Right hindlimb (tissue), 1 donor: ENCODE measurements around the gene PLA2G2F.
"Not testable (repeated sequence)": the region's sequence is repeated elsewhere in the genome, so short reads cannot be mapped to it uniquely, and the experiment has no call there.

Experiments used
- DNase-seq: peaks from one replicate; pipeline ENCODE4 v3.0.0-alpha.2; 2018

The PLA2G2F gene

DNA sequence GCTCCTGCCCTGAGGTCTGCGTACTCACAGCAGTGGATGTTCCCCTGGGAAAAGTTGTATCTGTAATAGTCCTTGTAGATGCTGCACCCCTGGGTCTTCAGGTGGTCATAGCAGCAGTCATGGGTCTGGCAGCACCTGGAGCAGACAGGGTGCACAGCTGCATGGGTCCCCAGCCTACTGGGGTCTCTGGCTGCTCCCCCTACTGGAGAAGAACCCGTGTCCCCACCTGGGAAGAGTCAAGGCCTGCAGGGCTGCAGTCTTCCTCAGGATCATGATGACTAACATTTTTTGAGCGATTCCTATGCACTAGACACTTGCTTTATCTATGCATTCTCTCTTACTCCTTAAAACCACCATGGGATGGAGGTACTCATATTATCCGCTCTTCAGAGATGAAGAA, 23.6 kb upstream of the PLA2G2F start:
- DNase-seq: no peak

DNA sequence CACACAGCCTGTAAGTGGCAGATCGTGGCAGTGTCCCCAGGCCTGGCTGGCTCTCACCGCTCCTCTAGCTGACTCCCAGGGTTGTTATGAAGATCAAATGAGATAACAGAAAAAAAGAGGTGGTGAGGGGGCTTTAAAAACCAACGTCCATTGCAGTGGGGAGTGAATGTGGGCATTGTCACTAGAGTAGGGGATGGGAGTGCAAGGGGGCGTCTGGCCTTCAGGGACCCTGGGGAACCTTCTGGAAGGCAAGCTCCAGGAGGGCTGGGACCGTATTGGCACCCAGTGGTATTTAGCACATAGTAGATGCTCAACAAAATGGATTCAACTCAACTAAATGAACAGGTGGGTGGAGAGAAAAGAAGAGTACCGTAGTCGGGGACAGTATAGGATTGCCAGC, 23.2 kb upstream of the PLA2G2F start:
- no peak for DNase-seq

DNA sequence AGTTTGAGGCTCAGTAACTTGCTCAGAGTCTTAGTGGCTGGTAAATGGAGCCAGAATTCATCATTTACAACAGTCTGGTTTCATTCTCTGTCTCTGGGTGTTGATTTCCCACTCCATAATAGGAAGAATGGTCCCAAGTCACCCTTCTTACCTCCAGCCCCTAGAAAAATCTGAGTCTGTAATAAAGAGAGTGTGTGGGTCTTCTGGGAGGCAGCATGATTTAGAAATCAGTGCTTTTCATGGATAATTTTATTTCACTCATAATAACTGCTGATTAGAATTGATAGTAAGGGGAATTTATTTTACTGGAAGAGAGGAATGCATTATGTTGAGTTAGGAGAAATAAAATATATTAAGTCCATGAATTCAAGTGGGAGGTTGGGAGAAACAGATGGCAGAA, 21.9 kb upstream of the PLA2G2F start:
- no peak for DNase-seq

DNA sequence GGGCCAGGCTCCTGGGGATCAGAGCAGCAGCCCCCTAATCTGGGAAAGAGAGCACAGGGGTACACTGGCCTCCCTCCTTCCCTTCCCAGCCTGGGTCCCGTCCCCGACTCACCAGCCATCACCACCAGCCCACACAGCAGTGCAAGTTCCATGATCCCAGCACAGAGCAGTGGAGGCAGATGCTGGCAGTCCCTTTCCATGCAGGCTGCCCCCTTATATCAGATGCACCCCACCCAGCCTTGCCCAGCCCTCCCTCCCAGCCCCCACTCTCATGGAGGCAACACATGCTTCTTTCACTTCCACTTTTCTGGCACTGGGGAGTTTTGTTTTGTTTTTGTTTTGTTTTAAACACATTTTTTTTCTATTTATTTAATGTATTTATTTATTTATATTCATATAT, 19.8 kb upstream of the PLA2G2F start, which contains the start of gene PLA2G2D:
TSS of gene PLA2G2D (minus strand) at position 190 of the 400 bp plus-strand sequence. CDS start at position 152, 38 bp downstream.
- no peak for DNase-seq

DNA sequence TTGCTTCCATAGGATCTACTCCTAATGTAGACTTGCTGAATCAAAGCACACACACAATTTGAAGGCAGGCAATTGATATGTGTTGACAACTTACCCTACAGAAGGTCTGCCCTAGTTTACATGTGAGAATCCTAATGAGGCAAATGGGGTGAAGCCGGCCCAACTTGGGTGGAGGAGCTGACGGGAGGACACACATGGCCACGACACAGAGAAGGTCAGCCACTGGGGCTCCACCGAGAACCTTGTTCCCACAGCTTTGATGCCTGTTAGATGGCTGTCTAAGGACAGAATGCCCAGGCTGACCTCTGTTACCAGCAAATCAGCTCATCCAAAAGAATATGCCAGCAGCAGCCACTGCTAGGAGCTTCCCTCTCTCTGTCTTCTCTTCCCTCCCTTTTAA, 18.3 kb upstream of the PLA2G2F start:
- no peak for DNase-seq

DNA sequence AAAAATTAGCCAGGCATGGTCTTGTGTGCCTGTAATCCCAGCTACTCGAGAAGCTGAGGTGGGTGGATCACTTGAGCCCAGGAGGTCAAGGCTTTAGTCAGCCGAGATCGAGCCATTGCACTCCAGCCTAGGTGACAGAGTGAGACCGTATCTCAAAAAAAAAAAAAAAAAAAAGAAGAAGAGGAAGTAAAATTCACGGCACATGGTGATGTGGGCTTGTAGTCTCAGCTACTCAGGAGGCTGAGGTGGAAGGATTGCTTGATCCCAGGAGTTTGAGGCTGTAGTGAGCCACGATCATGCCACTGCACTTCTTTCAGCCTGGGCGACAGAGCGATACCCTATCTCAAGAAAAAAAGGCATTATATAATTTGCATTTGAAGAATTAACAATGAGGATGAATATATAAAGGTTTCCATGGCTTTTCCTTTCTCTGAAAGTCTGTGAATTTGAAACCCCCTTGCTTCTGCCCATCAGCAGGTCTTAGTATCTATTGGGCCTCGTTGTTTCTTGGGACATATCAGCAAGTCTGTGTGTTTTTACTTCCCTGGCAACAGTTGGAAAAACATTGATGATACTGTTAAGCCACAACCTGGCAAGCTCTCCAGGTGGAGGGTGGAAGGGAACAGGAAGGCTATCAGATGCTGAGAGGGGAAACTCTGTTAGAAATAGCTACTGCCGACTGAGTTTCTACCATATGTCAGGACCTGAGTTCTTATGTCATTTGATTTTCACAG, 15.2 kb upstream of the PLA2G2F start:
- DNase-seq: no peak

DNA sequence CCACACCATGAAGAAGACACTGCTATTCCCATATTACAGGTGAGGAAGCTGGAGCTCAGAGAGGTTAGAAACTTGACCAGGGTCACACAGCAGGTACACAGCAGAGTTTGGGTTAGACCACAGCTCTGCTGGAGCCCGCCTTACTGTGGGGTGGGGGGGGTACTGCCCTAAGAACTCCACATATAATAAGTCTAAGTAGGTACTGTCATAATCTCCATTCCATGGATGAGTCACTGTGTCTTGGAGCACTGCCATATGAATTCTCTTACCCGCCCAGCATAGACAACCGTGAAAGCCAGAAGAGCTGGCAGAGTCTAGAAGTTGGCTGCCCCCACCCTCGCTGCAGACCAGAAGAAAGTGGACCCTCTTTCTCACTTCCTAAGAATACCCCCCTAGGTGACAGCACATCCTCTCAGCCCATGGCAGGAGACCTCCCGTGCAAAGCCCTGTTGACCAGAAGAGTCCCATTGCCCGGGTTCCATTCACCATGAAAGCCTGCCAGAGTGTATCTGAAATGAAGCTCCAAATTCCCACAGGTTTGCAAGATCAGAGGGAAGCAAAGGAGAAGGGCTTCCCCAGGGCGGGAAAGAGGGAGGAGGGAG, 14.6 kb upstream of the PLA2G2F start:
- DNase-seq: no peak

DNA sequence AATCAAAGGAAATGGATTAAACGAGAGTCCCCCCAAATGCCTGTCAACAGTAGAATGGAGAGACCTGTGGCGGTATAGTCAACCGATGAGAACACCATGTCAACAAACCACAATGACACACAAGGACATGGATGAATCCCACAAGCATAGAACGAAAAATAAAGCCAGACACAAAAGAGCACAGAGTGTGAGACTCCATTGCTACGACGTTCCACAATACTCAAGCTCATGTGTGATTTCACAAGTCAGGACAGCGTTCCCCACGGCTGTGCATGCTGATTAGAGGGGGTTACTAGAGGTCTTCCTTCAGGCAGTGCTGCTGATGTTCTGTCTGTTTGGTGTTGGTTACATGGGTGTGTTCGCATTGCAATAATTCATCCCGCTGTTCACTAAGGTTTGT, 14.0 kb upstream of the PLA2G2F start:
- DNase-seq: no peak

DNA sequence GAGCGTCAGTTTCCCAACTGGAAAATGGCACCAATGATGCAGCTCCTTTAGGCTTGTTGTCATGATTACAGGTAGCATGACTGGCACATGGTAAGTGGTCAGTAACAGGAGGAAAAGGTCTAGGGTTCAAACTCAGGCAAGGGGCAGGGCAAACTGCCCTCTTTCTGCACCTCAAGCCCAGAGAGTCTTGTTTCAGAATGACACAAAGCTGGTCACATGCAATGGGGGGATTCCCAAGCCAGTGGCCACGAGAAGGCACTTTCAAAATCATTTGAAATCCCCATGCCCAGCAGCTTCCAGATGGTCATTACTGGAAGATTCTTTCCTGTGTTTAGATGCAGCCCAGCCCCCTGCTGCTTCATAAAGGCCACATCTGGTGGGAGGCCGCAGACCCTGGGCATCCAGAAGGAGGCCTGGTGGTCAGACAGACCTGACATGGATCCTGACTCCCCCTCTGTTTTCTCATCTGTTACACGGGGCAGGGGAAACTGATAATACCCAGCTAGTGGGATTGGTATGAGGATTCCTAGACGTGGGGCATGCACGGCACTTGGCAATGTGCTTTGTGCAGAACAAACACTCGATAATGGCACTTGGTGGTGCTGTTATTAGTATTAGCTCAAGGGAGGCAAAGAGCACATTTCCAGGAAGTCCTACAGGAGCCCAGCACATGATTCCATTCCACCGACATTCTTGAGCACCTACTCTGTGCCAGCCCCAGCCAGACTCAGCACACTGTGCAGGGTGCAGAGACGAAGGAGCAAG, 12.9 kb upstream of the PLA2G2F start:
- no peak for DNase-seq

DNA sequence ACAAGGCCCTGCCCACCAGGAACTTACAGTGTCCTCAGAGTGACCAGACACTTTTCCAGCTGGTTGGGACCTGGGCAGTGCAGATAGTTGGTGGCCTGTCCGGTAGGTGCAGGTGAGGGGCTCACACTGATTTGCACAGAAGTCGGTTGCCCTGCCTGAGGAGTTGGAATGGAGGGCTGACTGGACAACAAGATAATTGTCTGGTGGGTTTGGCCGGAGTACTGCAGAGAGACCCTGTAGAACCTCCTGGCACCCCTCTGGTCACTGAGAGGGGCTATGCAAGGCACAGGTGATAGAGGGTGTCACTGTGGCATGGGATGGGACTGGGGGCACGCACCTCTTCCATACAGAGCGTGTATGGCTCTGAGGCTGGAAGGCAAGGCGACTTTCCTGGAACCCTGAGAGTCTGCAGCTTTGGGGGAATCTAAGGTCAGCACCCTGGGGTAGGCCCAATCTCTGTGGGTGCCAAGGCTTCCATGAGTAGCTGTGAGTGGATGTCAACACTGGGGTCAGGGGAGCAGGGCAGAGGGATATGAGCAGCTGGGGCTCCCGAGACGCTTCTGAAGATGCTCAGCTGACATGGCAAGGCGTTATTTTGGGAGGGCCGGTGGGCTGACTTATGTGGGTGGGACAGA, 12.2 kb upstream of the PLA2G2F start:
- no peak for DNase-seq

DNA sequence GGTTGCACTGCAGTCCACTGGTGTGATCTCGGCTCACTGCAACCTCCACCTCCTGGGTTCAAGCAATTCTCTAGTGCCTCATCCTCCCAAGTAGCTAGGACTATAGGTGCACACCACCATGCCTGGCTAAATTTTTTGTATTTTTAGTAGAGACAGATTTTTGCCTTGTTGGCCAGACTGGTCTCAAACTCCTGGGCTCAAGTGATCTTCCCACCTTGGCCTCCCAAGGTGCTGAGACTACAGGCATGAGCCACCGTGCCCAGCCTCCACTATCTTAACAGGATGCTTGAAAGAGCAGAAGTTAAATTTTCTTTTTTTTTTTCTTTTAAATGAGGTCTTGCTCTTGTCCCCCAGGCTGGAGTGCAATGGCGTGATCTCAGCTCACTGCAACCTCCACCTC, 8.6 kb upstream of the PLA2G2F start:
- not testable (repeated sequence) for DNase-seq

DNA sequence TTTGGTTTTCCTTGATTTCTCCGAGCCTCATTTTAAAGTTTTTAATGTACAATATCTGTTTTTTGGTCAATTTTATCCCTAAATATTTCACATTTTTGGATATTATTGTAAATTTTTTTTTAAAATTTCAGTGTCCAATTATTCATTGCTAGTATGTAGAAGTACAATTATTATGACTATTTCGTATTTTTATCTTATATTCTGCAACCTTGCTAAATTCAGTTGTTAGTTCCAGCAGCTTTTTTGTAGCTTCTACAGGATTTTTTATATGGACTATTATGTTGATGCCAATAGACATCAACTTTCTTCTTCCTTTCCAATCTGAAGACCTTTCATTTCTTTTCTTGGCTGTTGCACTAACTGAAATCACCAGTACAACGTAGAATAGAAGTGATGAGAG, 4.1 kb upstream of the PLA2G2F start:
- no peak for DNase-seq

DNA sequence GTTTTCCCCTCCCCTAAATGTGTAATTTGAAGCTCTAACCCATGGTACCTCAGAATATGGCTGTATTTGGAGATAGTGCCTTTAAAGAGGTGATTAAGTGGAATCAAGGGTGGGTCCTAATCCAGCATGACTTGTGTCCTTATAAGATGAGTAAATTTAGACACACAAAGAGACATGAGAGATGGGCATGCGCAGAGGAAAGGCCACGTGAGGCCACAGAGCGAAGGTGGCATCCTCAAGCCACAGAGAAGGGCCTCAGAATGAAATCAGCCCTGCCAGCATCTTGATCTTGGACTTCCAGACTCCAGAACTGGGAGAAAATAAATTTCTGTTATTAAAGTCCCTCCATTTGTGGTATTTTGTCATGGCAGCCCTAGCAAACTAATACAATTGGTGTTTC, 2.9 kb upstream of the PLA2G2F start:
- no peak for DNase-seq

DNA sequence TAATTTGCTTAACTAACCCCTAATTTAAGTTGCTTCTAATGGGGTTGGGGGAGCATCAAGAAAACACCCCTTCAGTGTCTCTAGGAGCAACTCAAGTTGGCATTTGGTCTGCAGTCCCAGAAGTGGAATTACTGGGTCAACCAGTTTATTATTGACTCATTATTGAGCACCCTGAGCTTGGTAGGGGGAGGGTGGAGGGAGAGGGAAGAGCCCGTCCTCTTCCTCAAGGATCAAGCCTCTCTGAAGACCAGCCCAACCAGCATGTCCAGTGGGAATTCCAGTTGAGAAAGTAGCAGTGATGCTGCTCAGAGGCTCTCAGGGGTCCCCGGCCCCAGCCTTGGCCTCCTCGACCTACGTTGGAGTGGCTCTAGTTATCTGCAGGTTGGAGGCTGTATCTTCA, 2.1 kb upstream of the PLA2G2F start:
- DNase-seq: no peak

DNA sequence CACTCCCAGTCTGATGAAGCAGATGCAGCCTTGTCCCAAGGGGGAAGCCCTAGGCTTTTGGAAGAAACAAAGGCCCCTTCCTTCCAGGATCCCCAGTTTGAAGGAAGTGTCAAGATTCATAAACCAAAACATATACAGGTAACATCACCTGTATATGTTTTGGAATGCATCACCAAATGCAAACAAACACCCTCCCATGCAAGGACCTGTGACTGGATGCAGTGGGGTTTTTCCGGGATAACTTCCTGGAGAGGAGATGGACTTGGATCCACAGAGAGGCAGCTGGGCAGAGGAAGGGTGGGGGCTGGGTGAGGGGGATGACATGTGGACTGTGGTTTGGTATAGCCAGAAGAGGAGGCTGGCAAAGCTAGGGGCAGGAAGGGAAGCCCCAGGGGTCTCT, 1.5 kb upstream of the PLA2G2F start:
- DNase-seq: no peak

DNA sequence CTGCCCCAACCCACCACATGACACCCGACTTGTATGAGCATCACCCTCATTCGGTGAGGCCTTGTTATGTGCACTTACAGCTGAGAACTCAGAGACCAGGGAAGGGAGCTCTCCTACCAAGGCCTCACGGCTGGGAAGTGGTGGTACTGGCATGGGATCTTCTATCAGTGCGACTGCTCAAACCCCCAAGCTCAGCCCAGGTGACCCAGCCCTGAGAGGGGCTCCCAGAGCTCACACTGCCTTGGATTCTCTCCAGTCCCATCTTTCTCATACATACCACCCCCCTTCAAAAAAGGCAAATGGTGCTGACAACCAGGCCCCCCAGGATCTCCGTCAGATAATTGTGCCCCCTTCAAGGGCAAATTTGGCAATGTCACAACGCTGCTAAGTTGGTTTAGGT, 777 bp upstream of the PLA2G2F start:
- no peak for DNase-seq

DNA sequence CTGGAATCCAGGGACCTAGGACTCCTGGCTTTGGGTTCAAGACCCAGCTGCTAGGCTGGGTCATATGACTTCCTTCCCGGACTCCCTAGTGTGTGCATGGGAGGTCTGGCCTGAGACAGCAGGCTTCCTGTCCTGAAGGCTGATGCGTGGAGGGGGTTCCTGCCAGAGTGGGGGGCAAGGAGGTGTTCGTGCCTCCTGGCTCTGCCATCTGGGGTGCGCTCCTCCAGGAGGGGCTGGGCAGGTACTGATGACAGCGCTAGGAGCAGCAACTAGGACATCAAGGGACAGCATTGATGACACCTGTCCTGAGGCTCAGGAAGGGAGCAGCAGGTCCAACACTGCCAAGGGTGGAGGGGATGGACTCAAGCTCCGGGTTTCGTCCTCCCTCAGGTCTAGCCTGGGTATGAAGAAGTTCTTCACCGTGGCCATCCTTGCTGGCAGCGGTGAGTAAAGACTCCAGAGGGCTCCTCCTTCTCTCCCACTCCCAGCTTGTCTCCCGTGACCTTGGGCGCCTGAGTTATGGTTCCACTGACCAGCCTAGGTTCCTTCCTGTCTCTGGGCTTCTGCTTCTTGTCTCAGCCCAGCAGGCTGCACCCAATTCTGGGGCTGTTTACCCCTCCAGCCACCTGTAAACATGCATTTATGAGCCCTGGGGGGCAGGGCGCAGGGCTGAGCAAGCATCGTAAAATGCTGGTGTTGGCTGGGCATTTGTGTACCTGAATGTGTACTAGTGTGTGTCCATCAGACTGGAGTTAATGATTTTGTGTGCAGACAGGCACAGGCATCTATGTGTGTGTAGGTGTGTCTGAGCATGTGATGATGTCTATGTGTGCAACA, 871 bp downstream of the PLA2G2F start:
- DNase-seq: no peak

DNA sequence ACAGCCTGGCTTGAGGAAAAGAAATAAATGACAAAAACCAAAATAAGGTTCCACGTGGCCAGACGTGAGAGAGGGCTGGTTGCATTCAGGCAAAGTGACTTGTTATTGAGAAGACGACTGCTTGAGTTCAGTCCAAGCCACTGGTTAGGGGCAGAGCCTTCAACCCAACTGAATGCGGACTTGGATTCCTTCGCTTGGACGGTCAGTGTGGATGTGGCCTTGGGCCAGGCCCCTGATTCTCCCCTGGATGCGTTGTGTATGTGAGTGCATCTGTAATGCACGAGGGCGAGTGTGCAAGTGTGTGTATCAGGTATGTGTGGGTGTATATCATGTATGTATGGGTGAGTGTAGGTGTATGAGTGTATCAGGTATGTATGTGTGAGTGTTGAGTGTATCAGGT, 1.9 kb downstream of the PLA2G2F start:
- DNase-seq: no peak

DNA sequence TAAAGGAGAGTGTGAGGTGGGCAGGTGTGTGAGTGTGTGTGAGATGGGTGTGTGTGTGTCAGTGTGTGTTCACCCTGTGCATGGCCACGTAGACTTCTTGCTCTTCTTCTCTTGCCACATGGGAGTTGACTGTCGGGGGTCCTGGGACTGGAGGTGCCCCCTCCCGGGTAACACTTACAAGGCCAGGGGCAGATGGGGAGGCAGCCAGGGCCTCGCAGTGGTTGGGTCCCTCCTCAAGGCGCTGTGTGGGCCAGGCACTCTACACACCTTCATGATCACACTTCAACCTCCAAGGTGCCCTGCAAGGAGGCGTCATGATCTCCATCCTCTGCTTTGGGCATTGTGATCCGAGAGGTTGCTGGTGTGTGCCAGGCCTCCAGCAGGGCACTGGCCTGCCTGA, 2.3 kb downstream of the PLA2G2F start:
- DNase-seq: no peak

DNA sequence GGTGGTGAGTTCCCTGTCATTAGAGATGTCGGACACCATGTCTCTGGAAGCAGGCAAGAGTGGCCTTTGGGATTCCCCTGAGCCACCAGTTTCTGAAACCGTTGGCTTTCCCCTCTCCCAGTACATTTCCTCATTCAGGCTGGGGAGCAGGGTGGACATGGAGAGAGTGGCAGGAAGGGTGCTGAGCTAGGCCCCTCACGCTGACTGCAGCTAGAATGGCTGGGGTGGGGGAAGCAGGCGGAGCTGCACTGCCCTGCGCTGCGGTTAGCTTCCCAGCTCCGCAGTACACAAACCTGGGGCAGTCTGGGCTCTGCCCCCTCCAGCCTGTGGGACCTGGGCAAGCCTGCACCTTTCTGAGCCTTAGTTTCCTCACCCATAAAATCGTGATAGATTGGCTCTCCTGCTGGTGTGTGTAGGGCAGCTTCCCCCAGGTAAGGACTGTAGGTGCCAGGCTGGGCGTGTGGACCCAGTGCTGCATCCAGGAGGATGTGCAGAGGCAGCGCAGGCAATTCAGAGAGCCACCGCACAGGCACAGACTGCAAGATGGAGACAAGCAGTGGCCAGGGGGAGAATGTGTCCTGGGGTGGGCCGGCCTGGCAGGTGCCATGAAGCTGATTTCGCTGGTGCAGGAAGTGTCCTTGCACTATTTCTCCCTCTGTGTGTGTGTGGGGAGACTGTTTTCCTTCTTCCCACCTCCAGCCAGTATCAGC, 3.0 kb downstream of the PLA2G2F start:
- no peak for DNase-seq

DNA sequence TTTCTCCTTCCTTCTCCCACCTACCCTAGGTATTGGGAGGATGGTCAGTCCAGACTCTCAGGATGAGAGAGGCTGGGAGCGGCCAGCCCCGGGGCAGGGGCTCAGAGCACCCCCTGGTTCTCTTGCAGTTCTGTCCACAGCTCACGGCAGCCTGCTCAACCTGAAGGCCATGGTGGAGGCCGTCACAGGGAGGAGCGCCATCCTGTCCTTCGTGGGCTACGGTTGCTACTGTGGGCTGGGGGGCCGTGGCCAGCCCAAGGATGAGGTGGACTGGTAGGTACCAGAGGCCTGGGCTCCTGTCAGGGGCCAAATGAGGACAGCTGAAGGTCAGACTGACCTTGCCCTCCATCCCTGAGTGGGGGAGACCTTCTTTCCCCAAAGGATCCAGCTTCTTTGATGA, 4.2 kb downstream of the PLA2G2F start:
- DNase-seq: no peak
